HEK293 (cell line): ENCODE results near the gene AGBL2.

Experiments
- KLF8 ChIP-seq: fragments of 450-650 bp; formaldehyde crosslinking; IDR thresholded peaks from 2 replicates; pipeline ENCODE4 v1.5.1; 2016; ENCODE audit warnings: missing biosample characterization, missing genetic modification characterization
- MYNN ChIP-seq: fragments of 450-650 bp; formaldehyde crosslinking; IDR thresholded peaks from 2 replicates; pipeline ENCODE4 v1.5.1; 2016; ENCODE audit warnings: missing biosample characterization, missing genetic modification characterization, borderline replicate concordance
- ZIC2 ChIP-seq: fragments of 450-650 bp; formaldehyde crosslinking; IDR thresholded peaks from 2 replicates; pipeline ENCODE4 v1.5.1; 2016; ENCODE audit warnings: missing biosample characterization, missing genetic modification characterization
- TF ChIP-seq, protein P1 (sequence below): fragments of 450-650 bp; formaldehyde crosslinking; IDR thresholded peaks from 2 replicates; pipeline ENCODE4 v1.5.1; 2016; ENCODE audit warnings: missing biosample characterization, missing genetic modification characterization

DNA sequence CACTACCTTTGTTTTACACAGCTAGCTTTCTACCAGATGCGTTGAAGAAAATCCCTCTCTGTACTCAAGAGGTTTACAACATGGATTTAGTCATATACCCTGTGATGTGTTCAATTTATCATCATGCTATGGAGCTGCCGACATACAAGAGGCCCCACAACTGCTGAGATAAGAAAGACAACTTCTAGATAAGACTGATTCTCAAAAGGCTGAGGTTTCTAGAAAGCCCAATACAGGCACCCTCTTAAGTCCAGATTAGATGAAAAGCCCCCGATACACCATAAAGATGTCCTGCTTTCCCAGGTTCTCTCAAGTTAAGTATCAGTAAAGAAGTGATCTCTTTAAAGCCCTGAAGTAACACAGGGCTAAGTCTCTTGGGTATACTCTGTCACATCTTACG, 87.1 kb downstream of the AGBL2 start:
- TF ChIP-seq KLF8 (tag by site-specific recombination) (no peak), ZIC2 (tag by site-specific recombination) (no peak), MYNN (no peak)
- TF ChIP-seq, protein P1, sequence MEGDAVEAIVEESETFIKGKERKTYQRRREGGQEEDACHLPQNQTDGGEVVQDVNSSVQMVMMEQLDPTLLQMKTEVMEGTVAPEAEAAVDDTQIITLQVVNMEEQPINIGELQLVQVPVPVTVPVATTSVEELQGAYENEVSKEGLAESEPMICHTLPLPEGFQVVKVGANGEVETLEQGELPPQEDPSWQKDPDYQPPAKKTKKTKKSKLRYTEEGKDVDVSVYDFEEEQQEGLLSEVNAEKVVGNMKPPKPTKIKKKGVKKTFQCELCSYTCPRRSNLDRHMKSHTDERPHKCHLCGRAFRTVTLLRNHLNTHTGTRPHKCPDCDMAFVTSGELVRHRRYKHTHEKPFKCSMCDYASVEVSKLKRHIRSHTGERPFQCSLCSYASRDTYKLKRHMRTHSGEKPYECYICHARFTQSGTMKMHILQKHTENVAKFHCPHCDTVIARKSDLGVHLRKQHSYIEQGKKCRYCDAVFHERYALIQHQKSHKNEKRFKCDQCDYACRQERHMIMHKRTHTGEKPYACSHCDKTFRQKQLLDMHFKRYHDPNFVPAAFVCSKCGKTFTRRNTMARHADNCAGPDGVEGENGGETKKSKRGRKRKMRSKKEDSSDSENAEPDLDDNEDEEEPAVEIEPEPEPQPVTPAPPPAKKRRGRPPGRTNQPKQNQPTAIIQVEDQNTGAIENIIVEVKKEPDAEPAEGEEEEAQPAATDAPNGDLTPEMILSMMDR, result no peak
